Skeletal muscle cell (primary cell): ENCODE data around the gene CARD11.
"Not testable (repeated sequence)": the region's sequence is repeated elsewhere in the genome, so short reads cannot be mapped to it uniquely, and the experiment has no call there.

Source experiments
- DNase-seq: peaks from one replicate; pipeline ENCODE4 v3.0.0-alpha.2; 2010; ENCODE audit warnings: low read depth
- H3K4me3 ChIP-seq: 2 replicates; pipeline ENCODE4 v1.5.1; 2011; ENCODE audit warnings: low read depth, mild to moderate bottlenecking, control low read depth, low read length, moderate library complexity

CARD11 gene

GRCh38 chr7:2921653-2922347 is 121.9 kb downstream of the CARD11 start:
- DNase-seq = no peak
- no peak overlapping the region for H3K4me3 ChIP-seq

GRCh38 chr7:2920956-2921652 is 122.6 kb downstream of the CARD11 start:
- H3K4me3 ChIP-seq = no peak overlapping the region
- no peak for DNase-seq

GRCh38 chr7:2920480-2920879 is 123.2 kb downstream of the CARD11 start:
- H3K4me3 ChIP-seq, DNase-seq: not testable (repeated sequence)

- no peak for DNase-seq
- no peak overlapping the region for H3K4me3 ChIP-seq
These were observed 123.6 kb downstream of the CARD11 start for GRCh38 chr7:2920041-2920440.

GRCh38 chr7:2919256-2919655 is 124.4 kb downstream of the CARD11 start:
- H3K4me3 ChIP-seq = no peak overlapping the region
- DNase-seq = no peak

- no peak overlapping the region for H3K4me3 ChIP-seq
- DNase-seq = no peak
These were observed 125.3 kb downstream of the CARD11 start for GRCh38 chr7:2918406-2918805.

GRCh38 chr7:2915023-2915422 is 128.6 kb downstream of the CARD11 start:
- no peak for DNase-seq

GRCh38 chr7:2913760-2914387 is 129.8 kb downstream of the CARD11 start:
- no peak for DNase-seq
- H3K4me3 ChIP-seq = no peak overlapping the region

More at GRCh38 chr7:2915023-2915422, 128.6 kb downstream of the CARD11 start:
- H3K4me3 ChIP-seq = no peak overlapping the region

- DNase-seq = no peak
- H3K4me3 ChIP-seq = no peak overlapping the region
These were observed 130.8 kb downstream of the CARD11 start for GRCh38 chr7:2912684-2913439.

GRCh38 chr7:2911466-2911865 is 132.2 kb downstream of the CARD11 start:
- DNase-seq = no peak
- H3K4me3 ChIP-seq = no peak overlapping the region

GRCh38 chr7:2909471-2910039 is 134.1 kb downstream of the CARD11 start:
- H3K4me3 ChIP-seq = no peak overlapping the region

GRCh38 chr7:2909043-2909442 is 134.6 kb downstream of the CARD11 start:
- DNase-seq = no peak
- H3K4me3 ChIP-seq = no peak overlapping the region

More at GRCh38 chr7:2909471-2910039, 134.1 kb downstream of the CARD11 start:
- DNase-seq = no peak

GRCh38 chr7:2908103-2908683 is 135.5 kb downstream of the CARD11 start:
- H3K4me3 ChIP-seq = no peak overlapping the region
- DNase-seq = no peak

- DNase-seq = no peak
- H3K4me3 ChIP-seq = no peak overlapping the region
These were observed 137.3 kb downstream of the CARD11 start for GRCh38 chr7:2906197-2906931.

GRCh38 chr7:2905500-2905899 is 138.2 kb downstream of the CARD11 start:
- no peak overlapping the region for H3K4me3 ChIP-seq
- no peak for DNase-seq

- DNase-seq = no peak
- H3K4me3 ChIP-seq = no peak overlapping the region
These were observed 138.6 kb downstream of the CARD11 start for GRCh38 chr7:2905027-2905426.

- no peak overlapping the region for H3K4me3 ChIP-seq
These were observed 139.5 kb downstream of the CARD11 start for GRCh38 chr7:2904202-2904601.

GRCh38 chr7:2903682-2904162 is 139.9 kb downstream of the CARD11 start:
- no peak overlapping the region for H3K4me3 ChIP-seq
- no peak for DNase-seq

More at GRCh38 chr7:2904202-2904601, 139.5 kb downstream of the CARD11 start:
- no peak for DNase-seq
